Measurements from ENCODE around the gene ANXA2.

- no peak for TF ChIP-seq POLR2A (IDR thresholded peaks at IDR 0.05)
- TF ChIP-seq, protein P1, sequence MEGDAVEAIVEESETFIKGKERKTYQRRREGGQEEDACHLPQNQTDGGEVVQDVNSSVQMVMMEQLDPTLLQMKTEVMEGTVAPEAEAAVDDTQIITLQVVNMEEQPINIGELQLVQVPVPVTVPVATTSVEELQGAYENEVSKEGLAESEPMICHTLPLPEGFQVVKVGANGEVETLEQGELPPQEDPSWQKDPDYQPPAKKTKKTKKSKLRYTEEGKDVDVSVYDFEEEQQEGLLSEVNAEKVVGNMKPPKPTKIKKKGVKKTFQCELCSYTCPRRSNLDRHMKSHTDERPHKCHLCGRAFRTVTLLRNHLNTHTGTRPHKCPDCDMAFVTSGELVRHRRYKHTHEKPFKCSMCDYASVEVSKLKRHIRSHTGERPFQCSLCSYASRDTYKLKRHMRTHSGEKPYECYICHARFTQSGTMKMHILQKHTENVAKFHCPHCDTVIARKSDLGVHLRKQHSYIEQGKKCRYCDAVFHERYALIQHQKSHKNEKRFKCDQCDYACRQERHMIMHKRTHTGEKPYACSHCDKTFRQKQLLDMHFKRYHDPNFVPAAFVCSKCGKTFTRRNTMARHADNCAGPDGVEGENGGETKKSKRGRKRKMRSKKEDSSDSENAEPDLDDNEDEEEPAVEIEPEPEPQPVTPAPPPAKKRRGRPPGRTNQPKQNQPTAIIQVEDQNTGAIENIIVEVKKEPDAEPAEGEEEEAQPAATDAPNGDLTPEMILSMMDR (IDR thresholded peaks at IDR 0.05): no peak
Measured at GRCh38 chr15:60344987-60345386, 52.8 kb downstream of the ANXA2 start.
